ENCODE results near the gene DNAJC8. TPM values are rescaled to one million over a fixed set of nuclear protein-coding genes. Genes with fewer than 3 reads are reported as not detected.

DNAJC8 gene
- total RNA-seq, 4 donors from 2014 or later = 52.2 to 117 (median 71.8) TPM

DNA sequence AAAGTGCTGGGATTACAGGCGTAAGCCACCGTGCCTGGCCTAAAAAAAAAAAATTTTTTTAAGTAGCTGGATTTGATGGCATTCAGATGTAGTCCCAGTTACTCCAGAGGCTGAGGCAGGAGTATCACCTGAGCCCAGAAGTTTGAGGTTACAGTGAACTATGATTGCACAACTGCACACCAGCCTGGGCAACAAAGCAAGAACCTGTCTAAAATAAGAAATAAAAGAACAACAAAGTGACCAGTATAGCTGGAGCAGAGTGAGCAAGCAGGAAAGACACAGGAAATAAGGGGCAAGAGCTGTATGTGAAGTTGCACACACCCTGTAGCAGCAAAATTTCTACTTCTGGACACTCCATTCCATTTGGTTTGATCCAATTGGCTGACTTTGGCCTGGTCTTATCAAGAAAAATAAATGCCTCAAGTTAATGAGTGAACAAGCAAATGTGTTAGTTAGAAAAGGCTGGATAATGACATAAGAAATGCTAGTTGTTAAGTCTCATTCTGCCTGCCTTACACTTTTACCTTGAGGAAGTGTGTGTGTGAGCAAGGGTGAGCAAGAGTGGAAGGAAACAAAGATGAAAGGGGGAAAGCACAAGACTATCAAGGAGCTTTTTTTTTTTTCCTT is 11.0 kb upstream of the DNAJC8 start:
- TF ChIP-seq, protein P1, sequence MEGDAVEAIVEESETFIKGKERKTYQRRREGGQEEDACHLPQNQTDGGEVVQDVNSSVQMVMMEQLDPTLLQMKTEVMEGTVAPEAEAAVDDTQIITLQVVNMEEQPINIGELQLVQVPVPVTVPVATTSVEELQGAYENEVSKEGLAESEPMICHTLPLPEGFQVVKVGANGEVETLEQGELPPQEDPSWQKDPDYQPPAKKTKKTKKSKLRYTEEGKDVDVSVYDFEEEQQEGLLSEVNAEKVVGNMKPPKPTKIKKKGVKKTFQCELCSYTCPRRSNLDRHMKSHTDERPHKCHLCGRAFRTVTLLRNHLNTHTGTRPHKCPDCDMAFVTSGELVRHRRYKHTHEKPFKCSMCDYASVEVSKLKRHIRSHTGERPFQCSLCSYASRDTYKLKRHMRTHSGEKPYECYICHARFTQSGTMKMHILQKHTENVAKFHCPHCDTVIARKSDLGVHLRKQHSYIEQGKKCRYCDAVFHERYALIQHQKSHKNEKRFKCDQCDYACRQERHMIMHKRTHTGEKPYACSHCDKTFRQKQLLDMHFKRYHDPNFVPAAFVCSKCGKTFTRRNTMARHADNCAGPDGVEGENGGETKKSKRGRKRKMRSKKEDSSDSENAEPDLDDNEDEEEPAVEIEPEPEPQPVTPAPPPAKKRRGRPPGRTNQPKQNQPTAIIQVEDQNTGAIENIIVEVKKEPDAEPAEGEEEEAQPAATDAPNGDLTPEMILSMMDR (IDR thresholded peaks at IDR 0.05; ENCODE audit: low read depth) = no peak

DNA sequence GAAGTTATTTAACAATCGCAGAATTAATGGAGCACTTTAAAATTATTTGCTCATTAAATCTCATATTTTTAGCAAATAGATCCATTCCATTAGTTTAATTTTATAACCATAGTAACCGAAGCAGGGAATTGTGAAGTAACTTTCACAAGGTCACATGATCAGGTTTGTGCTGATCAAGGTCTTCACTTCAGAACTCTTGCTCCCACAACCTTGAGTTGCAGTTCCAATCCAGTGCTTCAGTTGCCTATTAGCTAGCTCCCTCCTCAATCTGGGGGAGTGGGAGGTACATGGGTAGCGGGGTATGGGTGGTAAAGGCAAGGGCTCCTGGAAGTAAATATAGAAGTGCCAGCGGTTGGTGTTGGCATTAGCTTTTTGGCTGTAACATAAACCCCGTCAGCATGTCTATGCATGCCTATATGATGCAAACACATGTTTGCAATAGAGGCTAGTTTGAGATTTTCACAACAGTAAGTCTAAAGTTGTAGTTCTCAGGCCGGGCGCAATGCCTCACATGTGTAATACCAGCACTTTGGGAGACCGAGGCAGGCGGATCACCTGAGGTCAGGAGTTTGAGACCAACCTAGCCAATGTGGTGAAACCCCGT is 8.9 kb upstream of the DNAJC8 start:
- TF ChIP-seq, protein P1 (IDR thresholded peaks at IDR 0.05; ENCODE audit: low read depth) = no peak

DNA sequence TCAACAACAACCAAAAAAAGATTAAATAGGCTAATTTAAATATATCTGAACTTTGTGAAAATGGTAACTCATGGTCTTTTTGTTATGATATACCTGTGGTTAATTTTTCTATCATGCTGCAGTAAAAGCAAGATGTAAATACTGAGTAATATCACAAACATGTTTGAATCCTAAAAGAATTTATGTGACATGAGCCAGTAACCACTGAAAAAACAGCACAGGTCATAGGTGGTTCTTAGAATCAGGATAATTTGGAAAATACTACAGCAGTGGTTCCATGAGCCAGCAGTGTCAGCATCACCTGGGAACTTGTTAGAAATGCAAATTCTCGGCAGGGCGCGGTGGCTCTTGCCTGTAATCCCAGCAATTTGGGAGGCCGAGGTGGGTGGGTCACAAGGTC is 7.2 kb upstream of the DNAJC8 start:
- TF ChIP-seq, protein P1 (IDR thresholded peaks at IDR 0.05; ENCODE audit: low read depth) = no peak

DNA sequence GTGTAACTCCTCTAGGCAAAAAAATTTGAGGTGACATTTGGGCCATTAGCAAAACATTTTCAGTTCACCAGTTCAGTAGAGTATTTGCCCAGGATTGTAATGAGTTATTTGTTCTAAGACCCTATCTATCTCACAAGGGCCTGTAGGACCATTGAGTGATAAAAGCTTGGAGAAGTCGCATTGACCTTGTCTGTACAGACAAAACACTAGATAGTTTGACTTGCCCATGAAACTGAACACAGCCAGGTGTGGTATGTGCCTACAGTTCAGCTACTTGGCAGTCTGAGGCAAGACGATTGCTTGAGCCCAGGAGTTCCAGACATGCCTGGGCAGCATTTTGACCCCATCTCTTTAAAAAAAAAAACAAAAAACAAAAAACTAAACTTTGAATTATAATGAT is 6.2 kb upstream of the DNAJC8 start:
- TF ChIP-seq, protein P1 (IDR thresholded peaks at IDR 0.05; ENCODE audit: low read depth) = no peak

DNA sequence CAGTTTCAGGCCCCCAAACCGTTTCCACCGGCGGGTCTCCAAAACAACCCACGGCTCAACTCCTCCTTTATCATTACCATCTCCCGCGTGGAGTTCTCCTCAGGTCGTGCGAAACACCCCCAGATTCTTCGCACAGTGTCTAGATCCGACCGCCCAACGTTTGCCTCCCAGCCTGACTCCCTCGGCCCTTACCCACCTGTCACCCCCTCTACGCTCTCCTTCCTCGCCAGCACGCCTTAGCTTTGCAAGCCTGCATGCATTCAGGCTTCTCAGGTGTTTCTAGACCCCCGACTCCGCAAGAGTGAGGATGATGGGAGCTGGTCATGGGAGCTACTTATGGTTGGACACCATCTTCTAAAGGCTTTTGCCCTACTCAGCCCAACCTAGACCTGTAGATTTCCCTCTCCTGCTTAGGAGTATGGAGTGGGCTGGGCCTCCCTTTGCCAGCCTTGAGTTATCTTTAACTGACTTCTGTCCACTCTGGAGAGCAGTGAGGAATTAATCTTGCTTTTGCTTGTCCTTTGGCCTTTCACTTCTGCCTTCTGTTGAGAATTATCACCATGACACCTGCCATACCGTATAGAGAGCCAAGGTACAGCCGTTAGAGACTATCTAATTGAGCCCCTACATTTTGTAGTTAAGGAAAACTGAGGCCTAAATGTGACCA is 4.0 kb upstream of the DNAJC8 start:
- TF ChIP-seq, protein P1 (IDR thresholded peaks at IDR 0.05; ENCODE audit: low read depth) = no peak

DNA sequence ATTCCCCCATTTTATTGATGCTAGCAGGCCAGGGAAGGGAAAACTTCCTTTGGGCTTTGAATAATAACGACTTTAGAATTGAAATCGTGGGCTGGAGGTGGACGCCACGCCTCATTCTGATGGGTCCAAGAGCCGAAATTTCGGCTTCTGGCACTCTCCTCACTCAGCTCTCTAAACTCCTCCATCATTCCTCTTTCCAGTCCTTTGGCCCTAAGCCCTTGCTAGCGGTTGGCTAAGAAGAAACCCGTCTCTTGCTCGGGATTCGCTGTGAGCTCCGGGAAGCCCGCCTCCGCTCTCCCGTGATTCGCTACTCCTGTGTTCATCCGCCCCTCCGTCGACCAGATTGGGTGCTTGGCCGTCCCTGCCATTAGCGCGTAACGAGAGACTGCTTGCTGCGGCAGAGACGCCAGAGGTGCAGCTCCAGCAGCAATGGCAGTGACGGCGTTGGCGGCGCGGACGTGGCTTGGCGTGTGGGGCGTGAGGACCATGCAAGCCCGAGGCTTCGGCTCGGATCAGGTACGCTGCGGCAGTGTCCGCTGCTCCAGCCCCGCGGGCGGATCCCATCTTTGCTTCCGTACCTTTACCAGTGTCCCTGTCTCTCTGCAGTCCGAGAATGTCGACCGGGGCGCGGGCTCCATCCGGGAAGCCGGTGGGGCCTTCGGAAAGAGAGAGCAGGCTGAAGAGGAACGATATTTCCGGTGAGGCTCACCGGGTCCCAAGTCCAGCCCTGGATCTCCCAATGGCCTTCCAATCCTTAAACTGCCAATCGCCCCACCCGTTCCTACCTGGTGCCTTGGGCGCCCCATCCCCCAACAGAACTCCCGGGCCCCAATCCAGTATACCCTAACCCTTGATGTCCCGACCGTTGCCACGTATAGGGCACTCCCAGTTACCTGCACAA is 3.2 kb upstream of the DNAJC8 start, which contains the start of gene ATP5IF1:
Gene ATP5IF1 (plus strand): TSS at position 370 of the 901 bp plus-strand sequence. CDS start 60 bp downstream, at position 430.
- TF ChIP-seq, protein P1 (IDR thresholded peaks at IDR 0.05; ENCODE audit: low read depth) = no peak

Data from subcutaneous adipose tissue (tissue), 4 donors.